Measurements from ENCODE around the gene RAD51AP1.

Gene RAD51AP1

DNA sequence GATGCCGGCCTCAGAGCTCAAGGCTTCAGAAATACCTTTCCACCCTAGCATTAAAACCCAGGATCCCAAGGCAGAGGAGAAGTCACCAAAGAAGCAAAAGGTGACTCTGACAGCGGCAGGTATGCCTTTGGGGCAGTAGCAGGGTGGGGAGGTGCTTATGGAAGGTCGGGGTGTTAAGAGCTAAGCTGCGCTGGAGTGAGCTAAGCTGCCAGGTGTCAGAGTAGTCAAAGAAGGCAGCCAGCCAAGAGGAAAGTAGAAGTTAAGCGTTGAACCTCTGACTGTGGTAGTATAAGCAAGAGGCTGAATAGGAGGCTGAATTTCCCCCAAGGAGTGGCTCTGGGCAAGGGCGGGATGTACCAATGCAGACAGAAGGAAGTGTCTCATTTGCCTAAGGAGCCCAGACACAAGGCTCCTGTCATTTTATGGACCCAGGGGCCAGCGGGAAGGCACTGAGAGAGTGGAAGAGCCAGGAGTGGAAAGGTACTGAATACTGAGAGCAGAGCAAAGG is 52.5 kb downstream of the RAD51AP1 start:
- DNase-seq (ENCODE audit: low read depth in 2 of 2): no peak

DNA sequence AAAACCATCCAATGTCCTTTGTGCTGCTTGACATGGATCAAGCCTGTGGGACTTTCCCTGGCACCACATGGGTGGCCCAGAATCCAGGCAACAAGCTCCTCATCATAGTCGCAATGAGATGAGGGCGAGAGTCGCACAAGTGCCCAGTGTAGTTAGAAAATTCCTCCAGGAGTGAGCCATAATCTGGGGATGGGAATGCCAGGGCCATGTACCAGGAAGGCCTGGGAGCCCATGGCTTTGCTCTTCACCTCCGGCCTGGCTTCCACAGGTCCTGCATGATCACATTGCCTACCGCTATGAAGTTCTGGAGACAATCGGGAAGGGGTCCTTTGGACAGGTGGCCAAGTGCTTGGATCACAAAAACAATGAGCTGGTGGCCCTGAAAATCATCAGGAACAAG is 57.2 kb downstream of the RAD51AP1 start:
- no peak for DNase-seq (ENCODE audit: low read depth in 2 of 2)

DNA sequence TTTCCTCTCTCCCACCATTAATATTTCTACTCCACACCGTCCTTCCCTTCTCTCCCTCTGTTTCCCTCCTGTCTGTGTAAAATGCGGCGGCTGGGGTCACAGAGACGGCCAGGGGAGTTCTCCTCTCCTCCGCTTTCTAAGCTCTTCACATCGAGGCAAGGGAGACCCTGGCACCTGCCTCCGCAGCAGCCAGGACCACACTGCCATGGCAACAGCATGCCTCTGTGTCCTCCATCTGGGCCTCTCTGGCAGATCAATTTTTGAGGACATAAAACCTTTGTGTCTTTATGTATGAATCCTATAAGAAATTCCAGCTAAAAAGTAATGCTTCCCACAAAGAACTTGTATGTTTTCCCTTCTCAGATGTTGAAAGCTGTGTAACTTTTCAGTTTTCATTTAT is 64.7 kb downstream of the RAD51AP1 start:
- DNase-seq (ENCODE audit: low read depth in 2 of 2): no peak

DNA sequence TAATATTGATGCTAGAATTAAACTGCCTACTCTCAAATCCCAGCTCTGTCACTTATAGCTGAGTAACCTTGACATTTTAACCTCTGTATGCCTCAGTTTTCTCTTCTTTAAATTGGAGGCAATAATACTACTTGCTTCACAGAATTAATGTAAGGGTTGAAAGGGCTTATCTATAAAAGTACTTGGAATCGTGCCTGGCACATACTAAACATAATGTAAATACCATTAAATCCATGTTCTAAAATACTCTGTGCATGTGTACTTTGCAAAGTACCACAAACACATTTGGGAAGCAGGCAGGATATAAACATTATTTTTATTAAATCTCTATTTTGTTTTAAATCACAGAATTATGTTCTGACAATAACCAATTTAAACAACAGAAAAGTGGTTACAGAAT is 65.3 kb downstream of the RAD51AP1 start:
- DNase-seq (ENCODE audit: low read depth in 2 of 2): no peak

DNA sequence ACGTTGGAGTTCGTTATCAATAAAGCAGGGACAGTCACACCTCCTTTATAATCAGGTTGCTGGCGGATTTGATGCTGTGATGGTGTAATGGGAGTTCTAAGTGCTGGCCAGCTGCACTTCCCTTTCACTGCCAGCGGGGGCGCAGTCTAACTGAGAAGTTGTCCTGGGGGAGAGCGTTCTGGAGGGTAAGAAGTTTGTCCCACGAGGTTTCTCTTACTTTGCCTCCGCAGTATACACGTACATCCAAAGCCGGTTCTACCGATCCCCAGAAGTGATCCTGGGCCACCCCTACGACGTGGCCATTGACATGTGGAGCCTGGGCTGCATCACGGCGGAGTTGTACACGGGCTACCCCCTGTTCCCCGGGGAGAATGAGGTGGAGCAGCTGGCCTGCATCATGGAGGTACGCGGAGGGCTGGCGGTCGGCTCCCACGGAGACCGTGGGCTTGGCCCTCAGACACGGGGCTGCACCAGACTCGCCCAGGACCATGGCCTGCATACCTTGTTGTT is 66.0 kb downstream of the RAD51AP1 start:
- DNase-seq (ENCODE audit: low read depth in 2 of 2): peak; percentile 52 to 60

DNA sequence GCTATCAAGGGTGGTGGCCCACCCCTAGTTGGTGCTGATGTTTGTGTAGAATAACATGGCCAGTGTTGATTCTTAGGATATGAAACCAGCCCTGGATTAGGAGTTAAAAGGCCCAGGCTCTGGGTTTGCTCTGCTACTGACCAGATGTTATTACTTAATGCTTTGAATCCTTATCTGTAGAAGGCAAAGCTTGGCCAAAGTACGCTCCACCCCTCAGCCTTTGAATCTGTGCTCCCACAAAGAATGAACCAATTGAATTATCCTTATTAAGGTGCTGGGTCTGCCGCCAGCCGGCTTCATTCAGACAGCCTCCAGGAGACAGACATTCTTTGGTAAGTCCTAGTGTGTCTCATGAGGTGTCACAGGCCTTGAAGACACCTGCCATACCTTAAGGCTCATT is 68.4 kb downstream of the RAD51AP1 start:
- DNase-seq (ENCODE audit: low read depth in 2 of 2): no peak

DNA sequence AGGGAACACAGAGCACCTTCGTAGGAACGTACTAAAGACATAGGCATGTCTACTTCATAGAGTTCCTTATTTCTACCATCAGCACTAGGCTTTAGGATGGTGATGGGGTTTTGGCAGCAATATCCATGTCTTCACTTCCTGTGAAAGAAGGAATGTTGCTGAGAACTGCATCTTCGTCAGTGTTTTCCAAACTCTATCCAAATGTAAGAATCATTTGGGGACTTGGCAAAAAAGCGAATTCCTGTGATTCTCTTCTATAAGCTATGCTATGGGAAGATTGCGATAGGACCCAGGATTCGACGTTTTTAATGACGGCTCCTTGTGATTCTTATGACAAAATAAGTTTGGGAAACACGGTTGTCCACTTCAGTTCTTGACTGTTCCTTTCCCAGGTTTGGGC is 70.4 kb downstream of the RAD51AP1 start:
- no peak for DNase-seq (ENCODE audit: low read depth in 2 of 2)

All from stimulated activated CD8-positive, alpha-beta memory T cell treated with anti-CD3 and anti-CD28 coated beads, Interleukin-7, amount 100 ng/mL, for 1 hour (primary cell).